H9 (cell line): Measurements from ENCODE around the gene FRAS1. TPM values are rescaled to one million over a fixed set of nuclear protein-coding genes. Genes with fewer than 3 reads are reported as not detected.

ENCODE experiments used
- DNase-seq: peaks from one replicate; pipeline ENCODE4 v3.0.0-alpha.2; 2017
- H2AFZ ChIP-seq: one replicate; pipeline ENCODE4 v1.6.1; 2013; ENCODE audit warnings: mild to moderate bottlenecking, low read length, control low read depth, moderate library complexity
- H2AK5ac ChIP-seq: 2 replicates; pipeline ENCODE4 v1.6.1; 2013; ENCODE audit warnings: low read length, control low read depth, mixed read lengths; ENCODE audit not compliant: insufficient read length
- H2BK120ac ChIP-seq: one replicate; pipeline ENCODE4 v1.6.1; 2013; ENCODE audit warnings: low read depth, mild to moderate bottlenecking, low read length, control low read depth, inconsistent platforms; ENCODE audit not compliant: poor library complexity, severe bottlenecking
- H2BK12ac ChIP-seq: 2 replicates; pipeline ENCODE4 v1.6.1; 2013; ENCODE audit warnings: low read length, control low read depth, mixed read lengths, low read depth; ENCODE audit not compliant: insufficient read length
- H2BK15ac ChIP-seq: 2 replicates; pipeline ENCODE4 v1.6.1; 2013; ENCODE audit warnings: low read depth, low read length, control low read depth
- H2BK20ac ChIP-seq: one replicate; pipeline ENCODE4 v1.6.1; 2013; ENCODE audit warnings: low read depth, mild to moderate bottlenecking, low read length, control low read depth, inconsistent platforms; ENCODE audit not compliant: poor library complexity, severe bottlenecking
- H2BK5ac ChIP-seq: 2 replicates; pipeline ENCODE4 v1.6.1; 2013; ENCODE audit warnings: low read length, control low read depth, mixed read lengths; ENCODE audit not compliant: insufficient read length
- H3K14ac ChIP-seq: 2 replicates; pipeline ENCODE4 v1.6.1; 2013; ENCODE audit warnings: low read length, control low read depth; ENCODE audit not compliant: insufficient read depth
- H3K18ac ChIP-seq: 2 replicates; pipeline ENCODE4 v1.6.1; 2013; ENCODE audit warnings: low read depth, mild to moderate bottlenecking, mixed read lengths, low read length, control low read depth; ENCODE audit not compliant: insufficient read length
- H3K23ac ChIP-seq: 2 replicates; pipeline ENCODE4 v1.6.1; 2013; ENCODE audit warnings: low read length, control low read depth, mixed read lengths, low read depth; ENCODE audit not compliant: insufficient read length
- H3K23me2 ChIP-seq: 2 replicates; pipeline ENCODE4 v1.6.1; 2013; ENCODE audit warnings: low read depth, mild to moderate bottlenecking, mixed read lengths, low read length, control low read depth; ENCODE audit not compliant: insufficient read length, poor library complexity, severe bottlenecking
- H3K27ac ChIP-seq: 2 replicates; pipeline ENCODE4 v1.5.1; 2013; ENCODE audit warnings: low read length, control low read depth, mixed read lengths, low read depth; ENCODE audit not compliant: insufficient read length
- H3K27me3 ChIP-seq: 2 replicates; pipeline ENCODE4 v1.6.1; 2013; ENCODE audit warnings: low read length, control low read depth, inconsistent platforms; ENCODE audit not compliant: insufficient read depth
- H3K4ac ChIP-seq: 2 replicates; pipeline ENCODE4 v1.6.1; 2013; ENCODE audit warnings: low read depth, mild to moderate bottlenecking, control low read depth, inconsistent platforms, low read length, moderate library complexity
- H3K4me1 ChIP-seq: 2 replicates; pipeline ENCODE4 v1.6.1; 2013; ENCODE audit warnings: low read length, control low read depth, inconsistent platforms; ENCODE audit not compliant: insufficient read depth
- H3K4me2 ChIP-seq: 2 replicates; pipeline ENCODE4 v1.6.1; 2013; ENCODE audit warnings: low read length, control low read depth, mixed read lengths; ENCODE audit not compliant: insufficient read length, insufficient read depth
- H3K56ac ChIP-seq: 2 replicates; pipeline ENCODE4 v1.6.1; 2013; ENCODE audit warnings: low read depth, mild to moderate bottlenecking, mixed read lengths, low read length, control low read depth; ENCODE audit not compliant: insufficient read length
- H3K79me1 ChIP-seq: 2 replicates; pipeline ENCODE4 v1.6.1; 2013; ENCODE audit warnings: low read depth, mild to moderate bottlenecking, moderate library complexity, low read length, control low read depth, inconsistent platforms; ENCODE audit not compliant: insufficient read depth, poor library complexity, severe bottlenecking
- H3K79me2 ChIP-seq: 2 replicates; pipeline ENCODE4 v1.6.1; 2013; ENCODE audit warnings: low read length, control low read depth, inconsistent platforms; ENCODE audit not compliant: insufficient read depth
- H3K9ac ChIP-seq: 2 replicates; pipeline ENCODE4 v1.6.1; 2013; ENCODE audit warnings: low read length, control low read depth, mixed read lengths; ENCODE audit not compliant: insufficient read length; ENCODE audit errors: extremely low read depth
- H3K9me3 ChIP-seq: one replicate; pipeline ENCODE4 v1.6.1; 2013; ENCODE audit warnings: low read depth, low read length, inconsistent platforms; ENCODE audit not compliant: control insufficient read depth
- H3T11ph ChIP-seq: one replicate; pipeline ENCODE4 v1.6.1; 2013; ENCODE audit warnings: mild to moderate bottlenecking, low read length, control low read depth, inconsistent platforms
- H4K20me1 ChIP-seq: one replicate; pipeline ENCODE4 v1.6.1; 2013; ENCODE audit not compliant: control insufficient read depth, insufficient read length, insufficient read depth
- H4K5ac ChIP-seq: 2 replicates; pipeline ENCODE4 v1.6.1; 2013; ENCODE audit warnings: low read depth, mild to moderate bottlenecking, mixed read lengths, low read length, control low read depth; ENCODE audit not compliant: insufficient read length
- H4K8ac ChIP-seq: replicated peaks from 2 replicates; pipeline ENCODE4 v1.6.1; 2013; ENCODE audit warnings: low read length, control low read depth, mixed read lengths, low read depth; ENCODE audit not compliant: insufficient read length
- H4K91ac ChIP-seq: 2 replicates; pipeline ENCODE4 v1.6.1; 2013; ENCODE audit warnings: low read depth, mild to moderate bottlenecking, moderate library complexity, mixed read lengths, low read length, control low read depth; ENCODE audit not compliant: insufficient read length
- H3K27ac Mint-ChIP-seq, 3 experiments: 2 replicates in 2 of 3; 3 replicates in 1 of 3; pipeline ENCODE4 v1.8.0; 2020 to 2021; ENCODE audit warnings: mixed read lengths in 3 of 3, mild to moderate bottlenecking in 1 of 3, moderate library complexity in 1 of 3
- H3K27me3 Mint-ChIP-seq: 2 replicates; pipeline ENCODE4 v1.8.0; 2021; ENCODE audit warnings: low read depth, mild to moderate bottlenecking, moderate library complexity, mixed read lengths
- H3K36me3 Mint-ChIP-seq, 3 experiments: 2 replicates in 2 of 3; 3 replicates in 1 of 3; pipeline ENCODE4 v1.8.0; 2020 to 2021; ENCODE audit warnings: low read depth in 3 of 3, mixed read lengths in 3 of 3; ENCODE audit not compliant: insufficient read depth in 1 of 3
- H3K4me1 Mint-ChIP-seq, 2 experiments: 2 replicates each; pipeline ENCODE4 v1.8.0; 2020; ENCODE audit warnings: mixed read lengths in 2 of 2
- H3K4me3 Mint-ChIP-seq, 2 experiments: 2 replicates in 1 of 2; 3 replicates in 1 of 2; pipeline ENCODE4 v1.8.0; 2020 to 2021; ENCODE audit warnings: mild to moderate bottlenecking in 2 of 2, mixed read lengths in 2 of 2, moderate library complexity in 1 of 2
- H3K9me3 Mint-ChIP-seq, 2 experiments: 2 replicates in 1 of 2; 3 replicates in 1 of 2; pipeline ENCODE4 v1.8.0; 2020; ENCODE audit warnings: mild to moderate bottlenecking in 2 of 2, mixed read lengths in 2 of 2, moderate library complexity in 1 of 2
- WGBS: extraction: QIAGEN DNeasy Blood & Tissue Kit; methylation state at CpG from one replicate; pipeline ENCODE4 v1.1.7; 2013; ENCODE audit warnings: missing lambda C conversion rate, low lambda C conversion rate, mixed read lengths; ENCODE audit not compliant: insufficient read length; ENCODE audit errors: extremely low coverage; 5-methylcytosine and 5-hydroxymethylcytosine counted together
- total RNA-seq: library from RNA; stranded (reverse); gene quantifications from 2 replicates; pipeline ENCODE4 v1.2.1, GENCODE V29; 2021
- TF ChIP-seq, protein P1 (sequence below): fragments of 200-600 bp; sonication (generic); conservative IDR thresholded peaks from 3 replicates; pipeline ENCODE4 v1.8.0; 2021; ENCODE audit warnings: antibody characterized with exemption, mild to moderate bottlenecking

The FRAS1 gene
- total RNA-seq, 1 experiment from 2014 or later: 58.5 TPM

DNA sequence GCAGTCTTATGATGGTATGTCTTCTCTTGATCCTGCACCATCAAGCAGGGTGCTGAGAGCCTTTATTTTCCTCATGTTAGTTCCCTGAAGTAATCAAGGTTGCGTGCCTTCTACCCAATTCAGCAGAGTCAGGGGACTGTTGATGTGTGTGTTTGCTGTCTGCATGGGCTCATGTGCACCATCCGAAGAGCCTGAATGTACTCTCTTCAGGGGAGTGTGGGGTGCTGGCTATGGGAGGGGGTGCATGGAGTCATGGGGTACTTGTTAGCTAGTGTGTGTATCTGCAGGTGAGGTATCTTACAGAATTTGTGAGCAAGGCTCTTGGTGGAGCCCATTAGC is 340.1 kb downstream of the FRAS1 start:
- Histone ChIP-seq H3K4me1 (peaks cover 7% of the 10 kb centered on the region; the same call in 1 of the 2 replicates), H3K79me2 (no peaks in the 10 kb centered on the region), H3K18ac (no peak overlapping the region), H3K23ac (no peak overlapping the region), H3T11ph (no peak overlapping the region), H2AFZ (no peak overlapping the region), H3K4ac (no peak overlapping the region), H3K23me2 (no peaks in the 10 kb centered on the region), H3K9me3 (no peaks in the 10 kb centered on the region), H3K27ac (no peak overlapping the region), H3K56ac (no peak overlapping the region), H2BK15ac (no peak overlapping the region), H4K8ac (no peak overlapping the region), H3K9ac (no peak overlapping the region), H3K79me1 (no peaks in the 10 kb centered on the region), H3K14ac (no peak overlapping the region), H2BK5ac (no peak overlapping the region), H2BK20ac (no peak overlapping the region), H4K91ac (no peak overlapping the region), H4K20me1 (no peaks in the 10 kb centered on the region), H2BK12ac (no peak overlapping the region), H2AK5ac (no peak overlapping the region), H4K5ac (no peak overlapping the region), H3K4me2 (peak overlapping the region; percentile 56), H3K27me3 (no peaks in the 10 kb centered on the region), H2BK120ac (no peak overlapping the region)
- peak overlapping the region; percentile 65 to 94 (median 89); a peak in 6 of 7 replicates for H3K27ac Mint-ChIP-seq
- peaks cover 17 to 18% of the 10 kb centered on the region in 2 experiments for H3K4me1 Mint-ChIP-seq
- peaks cover 15 to 16% of the 10 kb centered on the region in 2 experiments for H3K9me3 Mint-ChIP-seq
- no peak for DNase-seq
- peak overlapping the region; percentile 2 to 13; a peak in 2 of 5 replicates for H3K4me3 Mint-ChIP-seq
- peaks cover 32 to 45% (median 35%) of the 10 kb centered on the region in 3 experiments for H3K36me3 Mint-ChIP-seq
- no peaks in the 10 kb centered on the region for H3K27me3 Mint-ChIP-seq
- no CpG with 5 or more reads among the region's 2 CpGs for WGBS
- TF ChIP-seq, protein P1, sequence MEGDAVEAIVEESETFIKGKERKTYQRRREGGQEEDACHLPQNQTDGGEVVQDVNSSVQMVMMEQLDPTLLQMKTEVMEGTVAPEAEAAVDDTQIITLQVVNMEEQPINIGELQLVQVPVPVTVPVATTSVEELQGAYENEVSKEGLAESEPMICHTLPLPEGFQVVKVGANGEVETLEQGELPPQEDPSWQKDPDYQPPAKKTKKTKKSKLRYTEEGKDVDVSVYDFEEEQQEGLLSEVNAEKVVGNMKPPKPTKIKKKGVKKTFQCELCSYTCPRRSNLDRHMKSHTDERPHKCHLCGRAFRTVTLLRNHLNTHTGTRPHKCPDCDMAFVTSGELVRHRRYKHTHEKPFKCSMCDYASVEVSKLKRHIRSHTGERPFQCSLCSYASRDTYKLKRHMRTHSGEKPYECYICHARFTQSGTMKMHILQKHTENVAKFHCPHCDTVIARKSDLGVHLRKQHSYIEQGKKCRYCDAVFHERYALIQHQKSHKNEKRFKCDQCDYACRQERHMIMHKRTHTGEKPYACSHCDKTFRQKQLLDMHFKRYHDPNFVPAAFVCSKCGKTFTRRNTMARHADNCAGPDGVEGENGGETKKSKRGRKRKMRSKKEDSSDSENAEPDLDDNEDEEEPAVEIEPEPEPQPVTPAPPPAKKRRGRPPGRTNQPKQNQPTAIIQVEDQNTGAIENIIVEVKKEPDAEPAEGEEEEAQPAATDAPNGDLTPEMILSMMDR: no peak
